Measurements from ENCODE around the gene FAM83G.

DNA sequence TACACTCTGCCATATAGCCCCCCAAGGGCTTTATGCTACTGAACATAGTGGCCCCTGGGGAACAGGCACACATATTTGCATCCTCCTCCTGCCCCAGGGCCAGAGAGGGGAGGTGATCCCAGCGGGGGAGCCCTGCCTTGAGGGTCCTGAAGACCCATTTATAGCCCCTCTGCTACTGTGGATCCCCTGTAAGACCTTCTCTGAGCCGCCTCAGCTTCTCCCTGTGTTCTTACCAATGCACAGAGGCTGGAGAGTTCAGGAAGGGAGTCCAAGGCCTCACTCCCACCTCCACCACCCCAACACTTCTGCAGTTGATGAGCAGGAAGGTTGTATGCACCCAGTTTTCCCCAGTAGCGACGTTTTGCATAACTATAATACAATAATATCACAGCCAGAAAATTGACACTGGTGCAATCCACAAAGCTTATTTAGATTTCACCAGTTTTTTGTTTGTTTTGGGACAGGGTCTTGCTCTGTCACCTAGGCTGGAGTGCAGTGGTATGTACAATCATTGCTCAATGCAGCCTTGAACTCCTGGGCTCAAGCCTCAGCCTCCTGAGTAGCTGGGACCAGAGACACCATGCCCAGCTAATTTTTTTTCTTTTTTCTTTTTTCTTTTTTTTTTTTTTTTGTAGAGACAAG lies 1.3 kb upstream of the FAM83G start:
- TF ChIP-seq, protein P1, sequence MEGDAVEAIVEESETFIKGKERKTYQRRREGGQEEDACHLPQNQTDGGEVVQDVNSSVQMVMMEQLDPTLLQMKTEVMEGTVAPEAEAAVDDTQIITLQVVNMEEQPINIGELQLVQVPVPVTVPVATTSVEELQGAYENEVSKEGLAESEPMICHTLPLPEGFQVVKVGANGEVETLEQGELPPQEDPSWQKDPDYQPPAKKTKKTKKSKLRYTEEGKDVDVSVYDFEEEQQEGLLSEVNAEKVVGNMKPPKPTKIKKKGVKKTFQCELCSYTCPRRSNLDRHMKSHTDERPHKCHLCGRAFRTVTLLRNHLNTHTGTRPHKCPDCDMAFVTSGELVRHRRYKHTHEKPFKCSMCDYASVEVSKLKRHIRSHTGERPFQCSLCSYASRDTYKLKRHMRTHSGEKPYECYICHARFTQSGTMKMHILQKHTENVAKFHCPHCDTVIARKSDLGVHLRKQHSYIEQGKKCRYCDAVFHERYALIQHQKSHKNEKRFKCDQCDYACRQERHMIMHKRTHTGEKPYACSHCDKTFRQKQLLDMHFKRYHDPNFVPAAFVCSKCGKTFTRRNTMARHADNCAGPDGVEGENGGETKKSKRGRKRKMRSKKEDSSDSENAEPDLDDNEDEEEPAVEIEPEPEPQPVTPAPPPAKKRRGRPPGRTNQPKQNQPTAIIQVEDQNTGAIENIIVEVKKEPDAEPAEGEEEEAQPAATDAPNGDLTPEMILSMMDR (IDR thresholded peaks at IDR 0.05), result no peak
- TF ChIP-seq POLR2A (IDR thresholded peaks at IDR 0.05), result no peak

All from ovary (tissue), 3 donors.